ENCODE measurements around the gene ZNF714.

ZNF714 gene

DNA sequence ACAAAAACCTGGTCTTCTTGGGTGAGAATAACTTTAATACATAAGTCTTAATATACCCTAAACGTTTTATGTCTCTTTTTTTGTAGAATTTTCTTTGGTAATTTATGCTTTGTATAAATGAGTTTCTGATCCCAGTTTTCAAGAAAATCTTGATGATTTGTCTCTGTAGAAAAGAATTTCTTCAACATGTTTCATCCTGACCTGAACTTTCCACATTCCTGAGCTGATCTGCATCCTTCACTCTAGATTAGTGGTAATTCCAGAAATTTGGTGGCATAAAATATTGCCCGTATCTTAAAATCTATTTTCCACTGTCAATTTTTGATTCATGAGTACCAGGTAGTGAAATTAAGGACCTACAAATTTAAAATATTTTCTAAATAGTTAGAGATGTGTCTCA lies 16.3 kb downstream of the ZNF714 start:
- no peaks in the 10 kb centered on the region; the same call in 1 of the 2 replicates for H3K36me3 ChIP-seq (ENCODE audit: control insufficient read depth, insufficient read depth, low read length)
- TF ChIP-seq, protein P1, sequence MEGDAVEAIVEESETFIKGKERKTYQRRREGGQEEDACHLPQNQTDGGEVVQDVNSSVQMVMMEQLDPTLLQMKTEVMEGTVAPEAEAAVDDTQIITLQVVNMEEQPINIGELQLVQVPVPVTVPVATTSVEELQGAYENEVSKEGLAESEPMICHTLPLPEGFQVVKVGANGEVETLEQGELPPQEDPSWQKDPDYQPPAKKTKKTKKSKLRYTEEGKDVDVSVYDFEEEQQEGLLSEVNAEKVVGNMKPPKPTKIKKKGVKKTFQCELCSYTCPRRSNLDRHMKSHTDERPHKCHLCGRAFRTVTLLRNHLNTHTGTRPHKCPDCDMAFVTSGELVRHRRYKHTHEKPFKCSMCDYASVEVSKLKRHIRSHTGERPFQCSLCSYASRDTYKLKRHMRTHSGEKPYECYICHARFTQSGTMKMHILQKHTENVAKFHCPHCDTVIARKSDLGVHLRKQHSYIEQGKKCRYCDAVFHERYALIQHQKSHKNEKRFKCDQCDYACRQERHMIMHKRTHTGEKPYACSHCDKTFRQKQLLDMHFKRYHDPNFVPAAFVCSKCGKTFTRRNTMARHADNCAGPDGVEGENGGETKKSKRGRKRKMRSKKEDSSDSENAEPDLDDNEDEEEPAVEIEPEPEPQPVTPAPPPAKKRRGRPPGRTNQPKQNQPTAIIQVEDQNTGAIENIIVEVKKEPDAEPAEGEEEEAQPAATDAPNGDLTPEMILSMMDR (IDR thresholded peaks at IDR 0.05; ENCODE audit: insufficient read depth, low read length, poor library complexity, severe bottlenecking) = no peak
- H3K27me3 ChIP-seq (replicated peaks; ENCODE audit: control insufficient read depth, insufficient read depth, low read length) = no peaks in the 10 kb centered on the region
- DNase-seq (ENCODE audit: extremely low read depth, insufficient read length) = no peak
- no peak overlapping the region for H3K4me3 ChIP-seq (replicated peaks; ENCODE audit: low read depth, low read length)

- TF ChIP-seq, protein P1 (IDR thresholded peaks at IDR 0.05; ENCODE audit: insufficient read depth, low read length, poor library complexity, severe bottlenecking) = no peak
- no peak for DNase-seq (ENCODE audit: extremely low read depth, insufficient read length)
- Histone ChIP-seq H3K36me3 (ENCODE audit: control insufficient read depth, insufficient read depth, low read length) (peaks cover 2% of the 10 kb centered on the region), H3K4me3 (replicated peaks; ENCODE audit: low read depth, low read length) (no peak overlapping the region), H3K27me3 (replicated peaks; ENCODE audit: control insufficient read depth, insufficient read depth, low read length) (no peaks in the 10 kb centered on the region)
Observed at GRCh38 chr19:21101521-21102242, 19.7 kb downstream of the ZNF714 start.

DNA sequence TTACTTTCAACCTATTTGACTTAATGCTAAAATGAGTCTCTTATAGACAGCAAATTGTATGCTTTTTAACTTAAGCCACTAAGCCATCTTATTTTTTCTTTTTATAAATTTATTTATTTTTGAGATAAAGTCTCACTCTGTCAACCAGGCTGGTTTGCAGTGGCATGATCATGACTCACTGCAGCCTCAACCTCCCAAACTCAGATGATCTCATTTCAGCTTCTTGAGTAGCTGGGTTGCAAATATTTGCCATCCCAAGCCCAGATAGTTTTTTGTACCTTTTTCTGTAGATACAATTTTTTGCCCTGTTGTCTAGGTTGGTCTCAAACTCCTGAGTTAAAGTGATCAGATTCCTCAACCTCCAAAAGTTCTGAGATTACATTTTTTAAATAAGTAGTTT lies 27.1 kb downstream of the ZNF714 start:
- Histone ChIP-seq H3K27me3 (replicated peaks; ENCODE audit: control insufficient read depth, insufficient read depth, low read length) (no peaks in the 10 kb centered on the region), H3K36me3 (ENCODE audit: control insufficient read depth, insufficient read depth, low read length) (peaks cover 1% of the 10 kb centered on the region; the same call in 1 of the 2 replicates), H3K4me3 (replicated peaks; ENCODE audit: low read depth, low read length) (no peak overlapping the region)
- TF ChIP-seq, protein P1 (IDR thresholded peaks at IDR 0.05; ENCODE audit: insufficient read depth, low read length, poor library complexity, severe bottlenecking) = no peak
- DNase-seq (ENCODE audit: extremely low read depth, insufficient read length) = no peak

- no peaks in the 10 kb centered on the region for H3K27me3 ChIP-seq (replicated peaks; ENCODE audit: control insufficient read depth, insufficient read depth, low read length)
- no peak overlapping the region for H3K4me3 ChIP-seq (replicated peaks; ENCODE audit: low read depth, low read length)
- no peak for DNase-seq (ENCODE audit: extremely low read depth, insufficient read length)
- TF ChIP-seq, protein P1 (IDR thresholded peaks at IDR 0.05; ENCODE audit: insufficient read depth, low read length, poor library complexity, severe bottlenecking) = no peak
- peaks cover 1% of the 10 kb centered on the region; the same call in 1 of the 2 replicates for H3K36me3 ChIP-seq (ENCODE audit: control insufficient read depth, insufficient read depth, low read length)
Observed at GRCh38 chr19:21110183-21110582, 28.2 kb downstream of the ZNF714 start.

DNA sequence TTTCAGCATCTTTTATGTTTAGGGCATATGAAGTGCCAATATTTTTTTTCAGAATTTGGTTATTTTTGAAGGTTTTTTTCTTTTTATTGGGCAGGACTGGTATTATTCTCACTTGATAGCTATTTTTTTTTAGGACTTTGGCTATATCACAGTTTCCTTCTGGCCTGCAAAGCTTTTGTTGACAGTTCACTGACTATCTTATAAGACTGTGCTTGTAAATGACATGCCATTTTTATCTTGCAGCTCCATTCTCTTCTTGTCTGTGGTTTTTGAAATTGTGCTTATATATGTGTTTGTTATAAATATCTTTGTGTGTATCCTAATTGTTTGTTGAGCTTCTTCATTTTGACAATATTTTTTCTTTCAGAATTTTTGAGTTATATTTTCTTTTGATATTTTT lies 33.4 kb downstream of the ZNF714 start:
- H3K27me3 ChIP-seq (replicated peaks; ENCODE audit: control insufficient read depth, insufficient read depth, low read length) = no peaks in the 10 kb centered on the region
- H3K36me3 ChIP-seq (ENCODE audit: control insufficient read depth, insufficient read depth, low read length) = peaks cover 3% of the 10 kb centered on the region; the same call in 1 of the 2 replicates
- TF ChIP-seq, protein P1 (IDR thresholded peaks at IDR 0.05; ENCODE audit: insufficient read depth, low read length, poor library complexity, severe bottlenecking) = no peak
- H3K4me3 ChIP-seq (replicated peaks; ENCODE audit: low read depth, low read length) = no peak overlapping the region
- no peak for DNase-seq (ENCODE audit: extremely low read depth, insufficient read length)
